GM18870 (cell line): ENCODE measurements around the gene GPR15.
"Not testable (repeated sequence)": the region's sequence is repeated elsewhere in the genome, so short reads cannot be mapped to it uniquely, and the experiment has no call there.

Experiments used
- ATAC-seq: cut with Tn5 transposase; IDR thresholded peaks from one replicate; pipeline ENCODE4 v1.9.1; 2021; ENCODE audit warnings: moderate library complexity; ENCODE audit not compliant: unreplicated experiment

GPR15 gene

DNA sequence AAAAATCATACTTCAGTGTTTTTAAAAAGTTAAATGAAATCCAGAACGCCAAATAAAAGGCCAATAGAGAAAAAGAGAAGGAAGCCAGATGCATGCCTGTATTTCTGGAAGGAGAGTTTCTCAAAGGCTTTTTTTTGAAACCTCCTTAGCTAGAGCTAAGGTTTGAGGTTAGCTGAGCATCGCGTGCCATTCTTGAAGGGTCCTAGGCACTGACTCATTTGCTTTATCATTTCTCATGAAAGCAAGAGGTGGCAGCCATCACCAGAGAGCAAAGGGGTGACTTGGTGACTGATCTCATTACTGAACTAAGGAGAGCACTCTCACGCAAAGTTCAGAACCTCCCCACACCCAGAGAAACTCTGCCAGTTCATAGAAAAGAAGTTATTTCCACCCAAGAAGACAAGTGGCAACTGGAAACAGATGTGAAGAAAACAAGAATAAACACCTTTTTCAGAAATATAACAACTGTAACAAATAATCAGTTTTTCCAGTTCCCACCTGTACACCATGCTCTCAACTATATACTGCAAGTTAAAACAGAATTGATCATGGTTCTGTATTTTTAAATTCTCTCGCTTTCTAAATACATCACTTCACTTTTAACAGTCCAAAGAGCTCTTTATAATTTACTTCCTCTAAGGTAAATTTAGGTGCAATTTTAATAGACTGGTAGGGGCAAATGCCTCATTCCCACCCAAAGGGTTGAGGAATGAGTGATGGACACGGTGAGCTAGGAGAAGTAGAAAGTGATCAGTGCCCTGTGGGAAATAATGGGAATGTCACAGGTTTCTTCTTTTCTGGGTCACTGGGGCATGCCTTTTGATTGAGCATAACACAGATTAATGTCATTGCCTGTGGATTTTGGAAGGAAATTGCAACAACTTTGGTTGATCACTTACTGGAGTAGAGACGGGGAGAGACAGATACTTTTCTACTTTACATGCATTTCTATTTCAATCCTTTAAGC, 24.7 kb downstream of the GPR15 start:
- peak; percentile 75 for ATAC-seq

DNA sequence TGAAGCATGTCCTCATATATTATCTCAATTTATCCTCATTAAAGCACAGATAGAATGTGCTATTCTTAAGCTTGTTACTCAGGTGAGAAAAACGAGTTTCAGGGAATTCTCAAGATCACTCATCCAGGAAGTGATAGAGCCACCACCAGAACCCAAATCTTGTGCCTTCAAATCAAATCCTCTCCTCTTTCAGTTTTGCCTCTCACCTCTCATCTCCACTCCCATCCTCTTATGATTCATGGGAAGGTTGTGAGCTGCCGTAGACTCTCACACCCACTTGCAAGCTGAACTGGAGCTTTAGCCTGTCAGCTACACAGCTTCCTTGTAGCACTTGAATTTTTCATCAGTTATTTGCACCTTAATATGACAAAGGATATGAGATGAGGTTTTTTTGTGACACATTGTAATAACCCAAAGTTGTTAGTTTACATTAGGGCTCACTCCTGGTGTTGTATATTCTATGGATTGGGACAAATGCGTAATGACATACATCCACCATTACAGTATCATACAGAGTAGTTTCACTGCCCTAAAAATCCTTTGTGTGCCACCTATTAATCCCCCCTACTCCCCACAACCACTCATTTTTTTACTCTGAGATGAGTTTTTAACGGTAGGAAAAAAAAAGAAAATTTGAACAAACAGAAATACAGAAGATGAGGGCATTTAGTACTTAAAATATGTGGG, 25.7 kb downstream of the GPR15 start:
- no peak for ATAC-seq

DNA sequence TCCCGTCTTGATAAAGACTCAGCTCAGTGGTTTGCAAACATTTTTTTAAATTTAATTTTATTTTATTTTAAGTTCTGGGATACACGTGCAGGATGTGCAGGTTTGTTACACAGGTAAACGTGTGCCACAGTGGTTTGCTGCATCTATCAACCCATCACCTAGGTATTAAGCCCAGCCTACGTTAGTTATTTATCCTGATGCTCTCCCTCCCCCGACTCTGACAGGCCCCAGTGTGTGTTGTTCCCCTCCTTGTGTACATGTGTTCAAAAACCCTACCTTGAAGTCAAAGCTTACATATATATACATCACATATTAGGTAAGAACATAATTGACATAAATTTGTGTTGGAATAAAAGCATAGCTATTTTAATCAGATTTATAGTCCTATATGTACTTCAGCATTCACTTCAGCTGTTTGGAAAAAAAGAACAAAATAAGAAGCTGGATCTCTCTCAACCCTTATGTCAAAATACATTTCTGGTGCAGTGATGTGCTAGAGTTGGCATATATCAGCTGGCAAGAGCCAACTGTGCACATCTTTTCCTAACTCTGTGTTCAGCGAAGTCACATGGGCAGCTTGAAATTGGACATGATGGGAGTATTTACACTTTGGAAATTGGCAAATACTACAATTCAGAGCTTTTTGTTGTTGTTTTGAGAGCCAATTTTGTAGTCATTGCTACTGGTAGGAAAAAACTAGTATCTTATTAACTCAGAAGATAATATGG, 26.5 kb downstream of the GPR15 start:
- ATAC-seq = no peak

DNA sequence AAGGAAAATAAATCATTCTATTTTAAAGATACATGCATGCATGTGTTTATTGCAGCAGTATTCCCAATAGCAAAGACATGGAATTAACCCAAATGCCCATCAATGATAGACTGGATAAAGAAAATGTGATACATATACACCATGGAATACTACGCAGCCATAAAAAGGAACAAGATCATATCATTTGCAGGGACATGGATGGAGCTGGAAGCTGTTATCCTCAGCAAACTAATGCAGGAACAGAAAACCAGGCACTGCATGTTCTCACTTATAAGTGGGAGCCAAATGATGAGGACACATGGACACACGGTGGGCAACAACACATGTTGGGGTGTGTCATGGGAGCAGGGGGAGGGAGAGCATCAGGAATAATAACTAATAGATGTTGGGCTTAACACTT, 28.0 kb downstream of the GPR15 start:
- ATAC-seq = not testable (repeated sequence)

DNA sequence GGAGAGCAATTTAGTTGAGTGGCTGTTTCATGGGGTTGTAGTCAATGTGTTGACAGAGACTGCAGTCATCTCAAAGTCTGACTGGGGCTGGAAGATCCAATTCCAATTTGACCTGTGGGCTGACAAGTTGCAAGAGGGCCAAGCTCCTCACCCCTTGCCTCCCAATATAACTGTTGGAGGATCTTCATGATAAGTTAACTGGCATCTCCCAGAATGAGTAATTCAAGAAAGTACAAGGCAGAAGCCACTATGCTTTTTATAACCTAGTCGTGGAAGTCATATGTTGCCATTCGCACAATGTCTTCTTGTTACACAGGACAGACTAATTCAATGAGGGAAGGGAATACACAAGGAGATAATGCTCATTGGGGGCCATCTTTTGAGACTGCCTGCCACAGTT, 29.1 kb downstream of the GPR15 start:
- ATAC-seq = no peak

DNA sequence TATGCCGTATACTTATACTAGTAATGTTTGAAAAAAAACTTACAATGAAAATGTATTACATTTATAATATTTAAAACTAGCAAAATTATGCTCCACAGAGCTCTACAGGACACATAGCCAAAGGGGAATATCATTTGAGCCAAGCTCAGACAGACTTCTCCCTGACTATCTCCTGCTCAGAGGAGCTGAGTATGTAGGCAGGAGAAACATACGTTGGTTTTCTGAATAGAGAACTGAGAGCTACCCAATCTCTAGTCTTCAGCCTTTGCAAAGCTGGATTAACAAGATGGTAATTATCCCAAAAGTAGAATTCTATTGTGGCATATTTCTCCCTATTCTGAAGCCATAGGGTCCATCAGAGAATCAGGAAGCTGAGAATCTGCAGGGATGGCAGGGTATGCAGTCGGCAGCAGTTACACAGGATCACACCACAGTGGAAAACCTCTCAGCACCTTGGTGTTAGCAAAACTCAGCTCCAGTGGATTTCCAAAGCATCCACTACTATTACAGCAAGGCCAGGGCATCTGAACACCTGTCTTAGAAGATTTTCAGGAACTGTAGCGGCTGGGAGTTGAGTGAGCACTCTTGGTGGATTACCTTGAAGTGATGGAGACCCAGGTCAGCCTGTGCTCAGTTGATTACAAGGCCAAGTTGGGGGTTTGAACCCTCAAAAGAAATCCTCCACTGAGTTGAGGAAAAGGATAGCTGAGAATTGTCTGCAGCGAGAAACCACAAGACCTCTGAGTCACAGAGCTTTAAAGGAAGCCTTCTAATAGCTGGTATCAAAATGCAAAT, 30.1 kb downstream of the GPR15 start:
- no peak for ATAC-seq

DNA sequence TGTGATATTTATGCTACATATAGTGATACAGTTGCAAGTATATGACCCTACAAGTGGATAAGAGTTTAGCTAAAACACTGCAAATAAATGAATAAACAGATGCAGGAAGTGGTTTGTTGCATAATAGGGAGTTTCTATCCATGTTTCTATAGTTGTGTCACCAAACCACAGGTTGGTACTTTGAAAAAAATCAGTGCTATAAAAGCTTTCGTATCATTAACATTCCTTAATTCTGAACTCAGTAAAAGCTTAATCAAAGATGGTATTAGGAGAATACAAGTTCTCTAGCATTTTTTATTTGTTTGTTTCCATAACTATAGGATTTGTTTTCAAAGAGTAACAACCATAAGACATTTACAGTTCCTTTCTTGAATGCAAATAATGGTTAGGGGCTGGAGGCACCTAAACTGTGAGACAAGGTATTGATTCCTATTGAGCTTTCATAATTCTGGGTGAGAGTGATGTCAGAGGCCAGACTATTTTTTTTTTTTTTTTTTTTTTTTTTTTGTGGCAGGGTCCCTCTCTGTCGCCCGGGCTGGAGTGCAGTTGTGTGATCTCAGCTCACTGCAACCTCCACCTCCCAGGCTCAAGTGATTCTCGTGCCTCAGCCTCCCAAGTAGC, 32.0 kb downstream of the GPR15 start:
- peak; percentile 57 for ATAC-seq

DNA sequence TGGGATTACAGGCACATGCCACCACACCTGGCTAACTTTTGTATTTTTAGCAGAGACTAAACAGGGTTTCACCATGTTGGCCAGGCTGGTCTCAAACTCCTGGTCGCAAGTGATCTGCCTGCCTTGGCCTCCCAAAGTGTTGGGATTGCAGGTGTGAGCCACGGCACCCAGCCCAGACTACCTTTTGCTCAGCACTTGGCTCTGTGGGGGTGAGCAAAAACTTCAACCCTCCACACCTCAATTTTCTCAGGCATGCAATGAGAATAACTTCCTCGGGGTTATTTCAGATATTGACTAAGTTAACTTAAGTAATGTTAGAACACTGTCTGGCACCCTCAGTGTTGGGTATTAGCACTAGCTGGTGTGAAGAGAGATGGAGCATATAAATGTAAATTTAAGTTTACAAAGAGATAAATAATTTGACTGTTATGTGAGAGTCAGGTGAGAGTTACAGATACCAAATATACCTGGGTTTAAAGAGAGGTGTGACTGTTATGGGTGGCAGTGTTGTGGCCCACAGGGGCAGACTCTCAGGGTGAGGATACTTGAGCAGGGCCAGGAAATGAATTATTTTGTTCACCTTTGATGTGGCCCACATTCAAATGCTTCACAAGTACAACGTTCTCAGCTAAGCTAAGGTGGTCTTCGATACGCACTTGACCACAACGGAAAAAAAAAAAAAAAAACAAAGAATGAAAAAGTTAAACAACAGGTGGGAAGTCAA, 32.7 kb downstream of the GPR15 start:
- ATAC-seq = no peak

DNA sequence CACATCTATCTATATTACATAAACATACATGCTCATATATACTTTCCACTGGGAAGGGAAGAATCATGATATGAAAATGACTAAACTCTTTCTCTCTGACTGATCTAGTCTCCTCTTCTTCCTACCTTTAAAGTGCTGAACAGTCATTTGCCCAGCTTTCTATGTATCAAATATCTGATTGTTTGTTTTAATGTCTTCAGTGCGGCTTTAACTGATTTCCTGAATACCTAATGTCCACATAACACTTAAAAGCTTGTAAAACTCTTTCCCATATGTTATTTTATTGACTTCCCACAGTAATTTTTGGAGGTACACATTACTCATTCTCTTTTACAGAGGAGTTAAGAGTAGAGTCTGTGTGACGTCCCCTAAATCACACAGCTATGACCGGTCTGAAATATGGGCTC, 33.5 kb downstream of the GPR15 start:
- peak; percentile 19 for ATAC-seq

DNA sequence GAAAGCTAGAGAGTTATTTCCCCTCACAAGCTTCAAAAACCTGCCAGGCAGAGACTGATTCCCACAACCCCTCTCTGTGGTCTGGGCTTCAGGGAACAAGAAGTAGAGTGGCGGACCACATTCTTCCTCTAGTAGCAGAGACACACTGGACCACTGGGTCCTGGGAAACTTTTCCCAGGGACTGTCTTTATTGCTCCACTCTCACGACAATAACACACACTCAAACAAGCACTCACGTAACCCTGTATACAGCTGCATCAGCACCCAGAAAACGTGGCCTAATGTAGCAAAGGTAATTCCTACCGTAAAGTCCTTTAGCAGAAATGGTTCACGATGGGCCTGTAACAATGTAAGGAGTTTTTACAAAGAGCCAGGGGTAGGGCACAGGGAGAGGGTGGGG, 34.1 kb downstream of the GPR15 start:
- no peak for ATAC-seq

DNA sequence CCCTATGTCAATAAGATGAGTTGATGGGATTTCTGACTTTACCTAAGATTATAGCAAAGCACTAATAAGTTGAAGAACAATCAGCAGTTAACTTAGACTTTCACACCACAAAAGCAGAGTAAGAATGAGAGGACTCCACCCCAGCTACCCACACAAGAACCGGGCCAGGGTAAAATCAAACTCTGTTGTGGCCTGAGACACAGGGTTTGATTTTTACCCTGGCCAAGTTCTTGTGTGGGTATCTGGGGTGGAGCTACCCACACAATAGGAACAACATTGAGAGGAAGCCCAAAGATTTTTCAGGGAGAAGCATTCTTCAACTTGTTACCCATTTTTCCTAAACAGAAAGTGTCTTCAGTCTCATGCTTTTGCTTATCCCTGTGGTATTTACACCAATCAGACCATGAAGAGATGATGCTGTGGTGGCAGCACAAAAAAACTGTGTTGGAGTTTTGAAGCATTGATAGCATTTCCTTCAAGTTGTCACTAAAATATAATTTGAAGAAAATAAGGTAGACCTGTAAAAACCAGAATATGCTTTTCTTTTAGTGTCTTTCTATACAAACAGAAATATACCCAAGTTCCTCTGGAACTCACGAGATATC, 36.0 kb downstream of the GPR15 start:
- ATAC-seq = no peak

DNA sequence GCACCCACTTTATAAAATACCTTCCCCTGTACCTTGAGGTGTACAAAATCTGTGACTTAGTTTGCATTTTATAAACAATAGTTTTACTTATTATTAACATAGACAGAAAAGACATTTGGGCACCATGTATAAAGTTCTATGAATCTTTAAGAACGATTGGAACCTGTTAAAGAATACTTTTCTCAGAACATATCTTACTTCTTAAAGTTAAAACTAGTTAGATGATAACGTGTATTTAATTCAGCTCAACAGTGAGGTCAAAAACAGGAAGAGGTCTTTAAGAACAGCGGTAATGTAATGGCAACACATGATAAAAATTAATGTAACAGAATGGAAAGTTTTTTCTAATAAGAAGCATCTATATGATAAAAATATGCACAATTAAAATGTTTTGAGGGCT, 36.6 kb downstream of the GPR15 start:
- no peak for ATAC-seq

DNA sequence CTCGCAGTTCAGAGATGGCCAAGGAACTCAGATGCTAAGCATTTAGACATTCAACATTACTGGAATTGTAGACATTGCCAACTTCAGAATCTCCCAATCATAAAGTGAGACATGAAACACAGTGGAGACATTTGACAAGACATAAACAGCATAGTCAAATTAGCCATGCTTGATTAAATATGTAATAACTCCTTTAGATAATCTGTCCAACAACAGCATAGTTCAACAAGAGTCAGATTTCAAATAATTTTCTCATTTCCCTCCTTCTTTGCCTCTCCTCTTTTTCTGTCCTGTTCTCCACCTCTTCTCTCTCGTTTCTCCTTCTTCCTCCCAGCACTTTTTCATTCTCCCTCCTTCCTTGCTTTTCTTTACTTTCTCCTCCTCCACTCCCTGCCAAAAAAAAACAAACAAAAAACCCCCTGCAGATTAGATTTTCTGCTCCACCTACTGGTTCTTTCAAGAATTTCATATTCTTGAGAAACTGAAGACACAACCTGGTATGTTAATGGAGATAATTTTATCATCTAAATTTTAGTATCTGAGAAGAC, 41.5 kb downstream of the GPR15 start:
- peak; percentile 42 for ATAC-seq

DNA sequence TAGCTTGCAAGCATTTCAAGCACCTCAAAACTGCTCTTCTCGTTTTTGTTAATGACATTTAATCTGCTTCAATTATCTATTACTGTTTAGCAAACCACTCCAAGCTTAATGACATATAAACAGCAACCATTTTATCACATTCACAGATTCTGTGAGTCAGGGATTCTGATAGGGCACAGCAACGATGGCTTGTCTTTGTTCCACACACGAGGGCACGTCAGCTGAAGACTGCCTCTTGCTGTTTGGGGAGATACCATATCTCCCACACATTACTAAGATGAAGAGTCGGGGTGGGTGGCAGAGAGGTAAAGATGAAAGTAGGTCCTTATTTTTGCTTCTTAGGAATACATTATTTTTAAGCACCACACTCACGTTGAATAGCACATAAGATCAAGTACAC, 42.4 kb downstream of the GPR15 start:
- ATAC-seq = peak; percentile 30

DNA sequence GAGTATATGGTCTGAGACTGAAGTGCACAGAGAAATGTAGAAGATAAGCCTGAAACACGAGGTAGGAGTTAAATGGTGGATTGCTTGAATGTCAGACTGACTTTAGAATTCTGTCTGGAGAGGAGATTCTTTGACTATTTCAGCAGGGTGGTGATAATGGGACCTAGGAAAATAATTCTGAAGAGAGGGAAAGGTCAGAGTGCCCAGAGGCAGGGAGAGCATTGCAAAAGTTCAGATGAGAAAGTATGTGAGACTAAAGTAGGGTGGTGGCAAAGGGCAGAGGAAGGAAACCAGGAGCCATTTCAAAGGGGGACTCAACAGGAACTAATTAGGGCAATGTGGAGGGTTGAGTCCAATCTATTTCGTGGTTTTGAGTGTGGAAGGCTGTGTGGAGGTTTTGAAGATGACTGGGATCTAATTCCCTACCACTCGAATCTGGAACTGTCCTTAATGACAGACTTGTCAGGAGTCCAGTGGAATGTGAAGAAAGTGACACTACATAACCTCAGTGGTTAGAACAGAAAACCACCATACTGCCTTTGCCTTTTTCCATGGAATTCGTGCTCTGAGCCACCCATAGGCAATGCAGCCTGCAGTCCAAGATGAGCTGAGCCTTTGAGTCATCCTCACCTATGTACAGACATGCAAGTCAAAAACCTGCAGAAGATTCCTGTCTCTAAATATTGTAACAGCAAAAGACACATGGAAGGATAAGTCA, 45.6 kb downstream of the GPR15 start:
- ATAC-seq = no peak

DNA sequence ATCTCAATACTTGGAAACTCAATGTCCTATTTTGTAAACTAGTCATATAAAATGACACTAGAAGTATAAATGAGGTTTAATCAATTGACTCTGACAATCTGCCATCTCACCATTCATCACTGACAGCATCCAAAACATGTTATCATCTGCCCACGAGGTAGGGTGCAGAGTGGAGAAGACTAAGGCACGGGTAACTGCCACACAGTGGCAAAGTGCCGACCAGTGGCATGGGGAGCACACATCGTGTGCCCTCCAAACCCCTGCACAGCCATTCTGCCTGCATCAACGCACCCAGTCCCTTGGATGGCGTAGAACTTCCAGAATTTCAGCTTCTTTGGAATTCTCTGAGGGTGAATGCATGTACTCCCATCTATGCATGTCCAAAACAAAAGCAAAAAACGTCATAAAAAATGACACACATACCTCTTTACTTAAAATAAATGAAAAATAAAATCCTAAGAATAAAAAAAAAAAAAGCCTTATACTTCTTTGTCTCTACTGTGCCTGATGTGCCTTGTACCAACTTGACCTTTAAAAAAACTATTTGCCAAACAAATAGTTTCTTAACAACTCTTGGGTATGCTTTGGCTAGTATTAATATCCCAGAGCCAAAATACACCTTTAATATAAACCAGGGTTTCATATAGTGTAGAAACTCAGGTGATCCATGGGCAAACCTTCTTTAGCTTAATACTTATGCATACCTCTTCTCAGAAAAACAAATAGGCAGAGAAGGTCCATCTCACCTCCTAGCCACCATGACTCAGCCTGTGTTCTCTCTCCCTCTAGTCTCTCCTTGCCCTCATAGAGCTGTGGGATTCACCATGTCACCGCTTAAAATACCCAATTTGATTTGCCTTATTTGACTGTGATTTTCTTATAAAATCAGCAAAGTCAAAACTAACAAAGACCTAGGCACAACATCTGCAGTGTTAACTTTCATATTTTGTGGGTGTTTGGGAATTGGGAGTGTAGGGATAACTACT, 48.9 kb downstream of the GPR15 start:
- no peak for ATAC-seq

DNA sequence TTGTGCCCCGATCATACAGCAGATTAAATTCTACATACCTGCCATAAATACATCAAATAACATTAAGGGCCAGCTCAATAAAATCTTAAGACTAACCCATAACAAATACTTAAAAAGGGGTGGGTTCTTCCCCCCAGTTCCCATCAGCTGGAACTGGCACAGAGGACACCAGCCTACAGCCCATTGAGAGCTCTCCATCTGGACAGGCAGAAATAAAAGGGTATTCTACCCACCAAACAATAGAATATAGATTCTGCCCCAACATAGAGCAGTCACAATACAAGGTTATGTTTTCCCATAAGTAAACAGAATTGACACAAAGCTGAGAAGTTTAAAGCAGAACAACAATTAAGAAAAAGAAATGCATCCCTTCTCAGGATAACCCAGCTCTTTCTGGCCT, 49.7 kb downstream of the GPR15 start:
- ATAC-seq = no peak
